ENCODE measurements around the gene ZNF337. TPM values are rescaled to one million over a fixed set of nuclear protein-coding genes. Genes with fewer than 3 reads are reported as not detected.

The ZNF337 gene
- total and polyA plus RNA-seq, 2 of the 13 experiments (the other 11 are each of a cell fraction or from before 2014, with no cell fraction given) = 17.0 to 19.6 TPM

DNA sequence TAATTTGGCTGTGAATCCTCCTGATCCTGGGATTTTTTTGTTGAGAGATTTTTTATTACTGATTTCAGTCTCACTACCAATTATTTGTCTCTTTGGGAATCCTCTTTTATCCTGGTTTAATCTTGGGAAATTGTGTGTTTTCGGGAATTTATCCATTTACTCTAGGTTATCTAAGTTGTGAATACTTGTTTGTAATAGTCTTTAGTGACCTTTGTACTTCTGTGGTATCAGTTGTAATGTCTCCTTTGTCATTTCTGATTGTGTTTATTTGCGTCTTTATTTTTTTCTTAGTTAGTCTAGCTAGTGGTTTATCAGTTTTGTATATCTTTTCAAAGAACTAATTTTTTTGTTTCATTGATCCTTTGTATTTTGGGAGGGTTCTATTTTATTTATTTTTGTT is 27.3 kb upstream of the ZNF337 start (continued):
- TF ChIP-seq NFKB2 (CRISPR knock-in tag; IDR thresholded peaks at IDR 0.05; ENCODE audit: borderline replicate concordance) (no peak), SIN3B (IDR thresholded peaks at IDR 0.05; ENCODE audit: low read length) (no peak), ZNF432 (CRISPR knock-in tag; IDR thresholded peaks at IDR 0.05; ENCODE audit: borderline replicate concordance) (no peak), NFYB (CRISPR knock-in tag; IDR thresholded peaks at IDR 0.05) (no peak), SRSF1 (optimal IDR thresholded peaks at IDR 0.05; ENCODE audit: low read depth, low read length) (no peak)
- TF ChIP-seq, protein P1, sequence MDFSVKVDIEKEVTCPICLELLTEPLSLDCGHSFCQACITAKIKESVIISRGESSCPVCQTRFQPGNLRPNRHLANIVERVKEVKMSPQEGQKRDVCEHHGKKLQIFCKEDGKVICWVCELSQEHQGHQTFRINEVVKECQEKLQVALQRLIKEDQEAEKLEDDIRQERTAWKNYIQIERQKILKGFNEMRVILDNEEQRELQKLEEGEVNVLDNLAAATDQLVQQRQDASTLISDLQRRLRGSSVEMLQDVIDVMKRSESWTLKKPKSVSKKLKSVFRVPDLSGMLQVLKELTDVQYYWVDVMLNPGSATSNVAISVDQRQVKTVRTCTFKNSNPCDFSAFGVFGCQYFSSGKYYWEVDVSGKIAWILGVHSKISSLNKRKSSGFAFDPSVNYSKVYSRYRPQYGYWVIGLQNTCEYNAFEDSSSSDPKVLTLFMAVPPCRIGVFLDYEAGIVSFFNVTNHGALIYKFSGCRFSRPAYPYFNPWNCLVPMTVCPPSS (IDR thresholded peaks at IDR 0.05) = no peak
- TF ChIP-seq, protein P2, sequence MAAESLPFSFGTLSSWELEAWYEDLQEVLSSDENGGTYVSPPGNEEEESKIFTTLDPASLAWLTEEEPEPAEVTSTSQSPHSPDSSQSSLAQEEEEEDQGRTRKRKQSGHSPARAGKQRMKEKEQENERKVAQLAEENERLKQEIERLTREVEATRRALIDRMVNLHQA (CRISPR knock-in tag; IDR thresholded peaks at IDR 0.05) = no peak

DNA sequence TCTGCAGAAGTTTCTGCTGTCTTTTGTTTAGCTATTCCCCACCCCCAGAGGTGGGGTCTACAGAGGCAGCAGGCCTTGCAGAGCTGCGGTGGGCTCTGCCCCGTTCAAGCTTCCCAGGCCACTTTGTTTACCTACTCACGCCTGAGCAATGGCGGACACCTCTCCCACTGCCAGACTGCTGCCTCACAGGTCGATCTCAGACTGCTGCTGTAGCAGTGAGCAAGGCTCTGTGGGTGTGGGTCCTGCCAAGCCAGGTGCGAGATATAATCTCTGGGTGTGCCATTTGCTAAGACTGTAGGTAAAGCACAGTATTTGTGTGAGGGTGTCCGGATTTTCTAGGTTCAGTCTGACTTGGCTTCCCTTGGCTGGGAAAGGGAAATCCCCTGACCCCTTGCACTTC is 23.6 kb upstream of the ZNF337 start:
- no peaks in the 10 kb centered on the region for H3K27me3 ChIP-seq (ENCODE audit: control insufficient read depth in 1 of 2, insufficient read depth in 2 of 2, low read length in 2 of 2)
- POLR2A ChIA-PET = interaction anchor here (1.5 kb wide), 2 partner anchors 24 to 30 kb away, joined by 3 to 6 read pairs; partner anchors contain the start of gene ZNF337
- intact Hi-C loops (cut with micrococcal nuclease; ENCODE audit: unreplicated experiment) = no loop called here
- TF ChIP-seq ZNF333 (CRISPR knock-in tag; IDR thresholded peaks at IDR 0.05; ENCODE audit: borderline replicate concordance) (no peak), ZFP41 (CRISPR knock-in tag; IDR thresholded peaks at IDR 0.05; ENCODE audit: borderline replicate concordance) (no peak), ZNF331 (CRISPR knock-in tag; IDR thresholded peaks at IDR 0.05) (no peak), IRX3 (CRISPR knock-in tag; IDR thresholded peaks at IDR 0.05; ENCODE audit: borderline replicate concordance, low read depth) (no peak), ZNF615 (CRISPR knock-in tag; IDR thresholded peaks at IDR 0.05; ENCODE audit: borderline replicate concordance) (no peak), RBM39 (IDR thresholded peaks at IDR 0.05; ENCODE audit: low read depth, low read length, poor library complexity, severe bottlenecking) (no peak), RXRB (CRISPR knock-in tag; IDR thresholded peaks at IDR 0.05; ENCODE audit: borderline replicate concordance) (no peak), KLF13 (CRISPR knock-in tag; IDR thresholded peaks at IDR 0.05) (no peak), AHR (CRISPR knock-in tag; IDR thresholded peaks at IDR 0.05) (no peak), NFKBIZ (CRISPR knock-in tag; IDR thresholded peaks at IDR 0.05) (no peak)
- TF ChIP-seq, protein P3, sequence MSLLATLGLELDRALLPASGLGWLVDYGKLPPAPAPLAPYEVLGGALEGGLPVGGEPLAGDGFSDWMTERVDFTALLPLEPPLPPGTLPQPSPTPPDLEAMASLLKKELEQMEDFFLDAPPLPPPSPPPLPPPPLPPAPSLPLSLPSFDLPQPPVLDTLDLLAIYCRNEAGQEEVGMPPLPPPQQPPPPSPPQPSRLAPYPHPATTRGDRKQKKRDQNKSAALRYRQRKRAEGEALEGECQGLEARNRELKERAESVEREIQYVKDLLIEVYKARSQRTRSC (CRISPR knock-in tag; IDR thresholded peaks at IDR 0.05; ENCODE audit: low read depth) = no peak
- TF ChIP-seq, protein P4, sequence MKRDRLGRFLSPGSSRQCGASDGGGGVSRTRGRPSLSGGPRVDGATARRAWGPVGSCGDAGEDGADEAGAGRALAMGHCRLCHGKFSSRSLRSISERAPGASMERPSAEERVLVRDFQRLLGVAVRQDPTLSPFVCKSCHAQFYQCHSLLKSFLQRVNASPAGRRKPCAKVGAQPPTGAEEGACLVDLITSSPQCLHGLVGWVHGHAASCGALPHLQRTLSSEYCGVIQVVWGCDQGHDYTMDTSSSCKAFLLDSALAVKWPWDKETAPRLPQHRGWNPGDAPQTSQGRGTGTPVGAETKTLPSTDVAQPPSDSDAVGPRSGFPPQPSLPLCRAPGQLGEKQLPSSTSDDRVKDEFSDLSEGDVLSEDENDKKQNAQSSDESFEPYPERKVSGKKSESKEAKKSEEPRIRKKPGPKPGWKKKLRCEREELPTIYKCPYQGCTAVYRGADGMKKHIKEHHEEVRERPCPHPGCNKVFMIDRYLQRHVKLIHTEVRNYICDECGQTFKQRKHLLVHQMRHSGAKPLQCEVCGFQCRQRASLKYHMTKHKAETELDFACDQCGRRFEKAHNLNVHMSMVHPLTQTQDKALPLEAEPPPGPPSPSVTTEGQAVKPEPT (CRISPR knock-in tag; IDR thresholded peaks at IDR 0.05; ENCODE audit: low read depth) = no peak
- TF ChIP-seq, protein P5, sequence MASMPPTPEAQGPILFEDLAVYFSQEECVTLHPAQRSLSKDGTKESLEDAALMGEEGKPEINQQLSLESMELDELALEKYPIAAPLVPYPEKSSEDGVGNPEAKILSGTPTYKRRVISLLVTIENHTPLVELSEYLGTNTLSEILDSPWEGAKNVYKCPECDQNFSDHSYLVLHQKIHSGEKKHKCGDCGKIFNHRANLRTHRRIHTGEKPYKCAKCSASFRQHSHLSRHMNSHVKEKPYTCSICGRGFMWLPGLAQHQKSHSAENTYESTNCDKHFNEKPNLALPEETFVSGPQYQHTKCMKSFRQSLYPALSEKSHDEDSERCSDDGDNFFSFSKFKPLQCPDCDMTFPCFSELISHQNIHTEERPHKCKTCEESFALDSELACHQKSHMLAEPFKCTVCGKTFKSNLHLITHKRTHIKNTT (CRISPR knock-in tag; IDR thresholded peaks at IDR 0.05) = no peak

More for the DNA sequence above, 23.6 kb upstream of the ZNF337 start:
- Histone ChIP-seq H3K4me1 (ENCODE audit: insufficient read depth, low read length) (peaks cover 26% of the 10 kb centered on the region), H4K20me1 (ENCODE audit: insufficient read depth, low read length) (no peaks in the 10 kb centered on the region), H3K36me3 (replicated peaks in 1 of 2; ENCODE audit: control insufficient read depth in 1 of 2, insufficient read depth in 2 of 2, low read length in 2 of 2) (no peaks in the 10 kb centered on the region), H3K4me2 (ENCODE audit: low read depth, low read length) (no peak overlapping the region), H2AFZ (ENCODE audit: low read length) (no peak overlapping the region), H3K9me3 (ENCODE audit: low read length) (peaks cover under 1% of the 10 kb centered on the region; the same call in 1 of the 2 replicates), H3K27ac (ENCODE audit: extremely low read length, insufficient read depth, low read length) (no peak overlapping the region), H3K9ac (ENCODE audit: insufficient read depth, low read depth, low read length) (no peak overlapping the region), H3K79me2 (ENCODE audit: insufficient read depth, low read length) (no peaks in the 10 kb centered on the region), H3K4me3 (replicated peaks in 1 of 3; ENCODE audit: insufficient read depth in 1 of 3, low read depth in 2 of 3, low read length in 3 of 3) (no peak overlapping the region)
- in situ Hi-C loops (cut with HindIII; ENCODE audit: extremely low pct_ligation_motif_present, low pct_unique_long_range_greater_than_20kb) = loop anchor here (10.0 kb wide), 1 partner anchor 55 kb away; no protein-coding TSS in a partner anchor
- DNase-seq (ENCODE audit: low spot score) = no peak
- CTCF ChIA-PET (ENCODE audit: low intra/inter-chr PET ratio, low total read pairs) = no interaction called here
- WGBS (ENCODE audit: low lambda C conversion rate) = 82% methylated on average over 7 of the region's 7 CpGs
- BruUV-seq (replicated peaks) = no TSS peak
- FAIRE-seq = no peak
- peak; percentile 32; the same call in 2 of the 3 replicates for ATAC-seq
